HG03139 (cell line): ENCODE results near the gene BAIAP2.

Experiments used
- ATAC-seq: cut with Tn5 transposase; IDR thresholded peaks from one replicate; pipeline ENCODE4 v1.9.1; 2021; ENCODE audit not compliant: unreplicated experiment

BAIAP2 gene

GRCh38 chr17:81121841-81122733 lies 87.1 kb downstream of the BAIAP2 start:
- no peak for ATAC-seq

- no peak for ATAC-seq
Observed at GRCh38 chr17:81123052-81124048, 88.4 kb downstream of the BAIAP2 start.

GRCh38 chr17:81124377-81124776 lies 89.4 kb downstream of the BAIAP2 start:
- no peak for ATAC-seq

GRCh38 chr17:81125573-81126081 lies 90.7 kb downstream of the BAIAP2 start:
- no peak for ATAC-seq

GRCh38 chr17:81126281-81127132 lies 91.6 kb downstream of the BAIAP2 start:
- no peak for ATAC-seq

GRCh38 chr17:81127133-81127455 lies 92.1 kb downstream of the BAIAP2 start:
- no peak for ATAC-seq

- ATAC-seq: no peak
Observed at GRCh38 chr17:81127526-81128177, 92.7 kb downstream of the BAIAP2 start.

- ATAC-seq: no peak
Observed at GRCh38 chr17:81128338-81128737, 93.4 kb downstream of the BAIAP2 start.

GRCh38 chr17:81128774-81129173 lies 93.8 kb downstream of the BAIAP2 start:
- no peak for ATAC-seq

GRCh38 chr17:81129289-81129688 lies 94.3 kb downstream of the BAIAP2 start:
- no peak for ATAC-seq

- no peak for ATAC-seq
Observed at GRCh38 chr17:81129711-81130367, 94.9 kb downstream of the BAIAP2 start.

GRCh38 chr17:81130385-81131361 lies 95.7 kb downstream of the BAIAP2 start:
- no peak for ATAC-seq

- ATAC-seq: no peak
Observed at GRCh38 chr17:81131486-81132196, 96.7 kb downstream of the BAIAP2 start.

GRCh38 chr17:81132197-81132540 lies 97.2 kb downstream of the BAIAP2 start:
- no peak for ATAC-seq

- no peak for ATAC-seq
Observed at GRCh38 chr17:81132770-81133723, 98.1 kb downstream of the BAIAP2 start.

- ATAC-seq: no peak
Observed at GRCh38 chr17:81134064-81134781, 99.3 kb downstream of the BAIAP2 start.
